Head of caudate nucleus (tissue), 42 donors: ENCODE data around the gene SERPINH1.

Experiments
- DNase-seq, 42 donors: peaks; one replicate each; pipeline versions ENCODE4 v3.0.0 to v3.0.0-alpha.2; 2020 to 2021; ENCODE audit warnings: mixed read lengths in 7 of 42
- intact Hi-C: fragments of 100-400 bp; cut with DNase I; formaldehyde crosslinking; loops from one replicate; pipeline ENCODE4 v1.15.0; 2022

The SERPINH1 gene

DNA sequence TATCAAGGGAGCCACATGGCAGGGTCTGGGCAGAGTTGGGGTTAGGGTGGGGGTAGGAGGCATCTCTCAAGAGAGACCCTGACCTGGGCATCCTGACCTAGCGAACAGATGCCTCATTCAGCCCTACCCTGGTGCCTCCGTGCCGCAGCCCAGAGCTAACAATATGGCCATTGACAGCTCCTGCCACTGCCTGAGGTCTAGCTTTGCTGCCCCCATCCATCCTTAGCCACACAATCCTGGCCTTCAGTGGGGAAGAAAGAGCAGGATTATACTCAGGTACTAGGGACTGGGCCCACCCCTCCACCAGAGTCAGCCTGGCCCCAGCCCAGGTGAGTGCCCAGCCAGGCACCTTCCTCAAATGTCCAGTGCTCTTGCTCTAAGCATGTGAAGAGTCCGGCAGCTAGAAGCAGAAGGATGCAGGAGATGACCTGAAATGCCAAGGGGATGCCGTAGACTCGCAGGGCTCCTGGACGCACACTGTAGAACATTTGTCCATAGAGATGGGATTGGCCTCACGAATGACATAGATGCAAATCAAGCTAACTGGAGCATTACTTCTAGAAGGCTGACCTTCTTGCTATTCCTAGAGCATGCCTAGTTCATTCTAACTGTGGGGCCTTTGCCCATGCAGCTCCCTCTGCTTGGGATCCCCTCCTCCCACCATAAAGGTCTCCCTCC lies 13.3 kb upstream of the SERPINH1 start:
- intact Hi-C loops = loop anchor here (5.0 kb wide), 1 partner anchor 34 kb away; no protein-coding TSS in a partner anchor
- DNase-seq = no peak

DNA sequence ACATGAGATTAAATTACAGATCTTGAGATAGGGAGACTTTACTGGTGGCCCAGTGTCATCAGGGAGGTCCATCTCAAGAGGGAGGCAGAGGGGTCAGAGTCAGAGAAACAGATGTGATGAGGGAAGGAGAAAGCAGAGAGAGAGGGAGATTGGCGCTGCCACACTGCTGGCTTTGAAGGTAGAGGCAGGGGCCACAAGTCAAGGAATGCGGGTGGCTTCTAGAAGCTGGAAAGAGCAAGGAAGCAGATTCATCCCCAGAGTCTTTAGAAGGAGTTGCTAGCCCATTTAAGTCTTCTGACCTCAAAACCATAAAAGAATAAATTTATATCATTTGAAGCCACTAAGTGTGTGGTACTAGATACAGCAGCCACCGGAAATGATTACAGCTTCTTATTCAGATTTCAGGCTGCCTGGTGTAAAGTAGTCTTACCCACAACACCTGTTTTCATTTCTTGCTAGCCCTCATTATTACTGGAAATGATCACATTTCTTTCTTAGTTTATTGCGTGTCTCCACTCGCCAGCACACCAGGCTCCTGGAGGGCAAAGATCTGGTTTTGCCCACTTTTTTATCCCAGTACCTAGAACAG lies 12.6 kb upstream of the SERPINH1 start:
- intact Hi-C loops = loop anchor here (5.0 kb wide), 1 partner anchor 33 kb away; no protein-coding TSS in a partner anchor

DNA sequence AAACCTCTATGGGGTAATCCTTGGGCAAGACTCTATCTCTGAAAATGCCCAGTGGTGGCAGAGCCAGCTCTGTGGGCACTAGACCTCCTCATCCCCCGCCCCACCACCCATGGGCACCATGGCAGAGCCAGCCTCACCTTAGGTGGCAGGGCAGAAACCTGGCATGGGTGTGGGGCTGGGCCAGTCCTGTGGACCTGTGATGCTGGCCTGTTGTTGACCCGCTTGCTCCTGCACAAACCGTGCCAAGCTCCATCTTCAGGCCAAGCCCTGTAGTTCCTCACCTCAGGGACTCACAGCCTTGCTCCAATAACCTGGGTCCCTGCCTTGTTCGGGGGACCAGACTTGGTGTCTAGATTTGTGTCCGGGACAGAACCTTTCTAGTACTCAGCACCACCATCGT lies 8.9 kb upstream of the SERPINH1 start:
- intact Hi-C loops = no loop called here
- DNase-seq = no peak

More for the DNA sequence above, 12.6 kb upstream of the SERPINH1 start:
- DNase-seq = no peak

DNA sequence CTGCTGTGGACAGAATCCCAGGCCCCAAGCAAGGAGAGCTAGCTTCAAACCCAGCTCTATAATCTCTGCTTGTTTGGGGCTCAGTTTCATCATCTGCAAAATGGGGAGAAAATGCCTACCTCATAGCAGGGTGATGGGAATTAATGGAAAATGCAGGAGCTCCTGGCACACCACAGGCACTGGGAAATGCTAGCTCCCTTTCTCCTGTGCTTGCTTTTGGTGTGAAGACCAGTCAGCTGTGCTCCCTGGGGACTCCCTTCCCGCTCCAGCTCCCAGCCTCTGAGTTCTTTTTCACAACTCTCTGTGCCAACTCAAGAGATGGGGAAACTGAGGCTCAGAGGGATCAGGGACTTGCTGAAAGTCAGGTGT lies 8.2 kb upstream of the SERPINH1 start:
- no peak for DNase-seq

DNA sequence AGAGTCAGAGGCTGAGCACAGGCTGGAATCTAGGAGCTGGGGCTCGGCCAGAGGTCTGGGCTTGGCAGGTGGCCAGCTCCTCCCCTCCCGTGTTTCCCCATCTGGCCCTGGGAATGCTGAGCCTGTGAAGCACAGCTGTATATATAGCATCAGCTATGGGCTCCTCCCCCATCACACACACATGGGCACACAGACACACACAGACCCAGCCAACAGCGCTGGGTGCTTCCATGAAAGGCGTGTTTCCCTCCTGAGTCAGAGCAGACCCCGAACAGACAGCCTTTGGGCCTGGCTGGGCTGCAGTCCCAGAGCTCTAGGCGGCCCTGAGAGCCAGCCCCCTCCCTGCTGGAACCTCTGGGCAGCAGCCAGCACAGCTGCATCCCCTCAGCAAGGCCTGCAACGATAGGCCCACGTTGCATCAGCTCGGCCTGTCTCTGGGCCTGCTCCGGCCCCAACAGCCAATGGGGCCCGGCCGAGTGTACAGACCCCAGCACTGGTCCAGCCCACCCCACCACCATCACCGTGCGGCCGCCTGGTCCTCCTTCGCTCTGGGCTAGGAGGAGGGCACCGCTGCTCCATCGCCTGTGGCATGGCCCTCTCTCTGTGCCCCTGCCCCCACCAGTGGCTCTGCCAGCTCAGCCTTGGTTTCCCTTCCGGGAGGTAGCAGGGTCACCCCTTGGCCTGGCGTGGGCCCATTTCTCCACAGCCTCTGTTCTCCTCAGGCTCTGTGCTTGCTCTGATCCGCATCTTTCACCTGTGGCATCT lies 7.6 kb upstream of the SERPINH1 start:
- intact Hi-C loops = no loop called here
- peak; percentile 86 to 98 (median 94) for DNase-seq

More for the DNA sequence above, 8.2 kb upstream of the SERPINH1 start:
- intact Hi-C loops = no loop called here

DNA sequence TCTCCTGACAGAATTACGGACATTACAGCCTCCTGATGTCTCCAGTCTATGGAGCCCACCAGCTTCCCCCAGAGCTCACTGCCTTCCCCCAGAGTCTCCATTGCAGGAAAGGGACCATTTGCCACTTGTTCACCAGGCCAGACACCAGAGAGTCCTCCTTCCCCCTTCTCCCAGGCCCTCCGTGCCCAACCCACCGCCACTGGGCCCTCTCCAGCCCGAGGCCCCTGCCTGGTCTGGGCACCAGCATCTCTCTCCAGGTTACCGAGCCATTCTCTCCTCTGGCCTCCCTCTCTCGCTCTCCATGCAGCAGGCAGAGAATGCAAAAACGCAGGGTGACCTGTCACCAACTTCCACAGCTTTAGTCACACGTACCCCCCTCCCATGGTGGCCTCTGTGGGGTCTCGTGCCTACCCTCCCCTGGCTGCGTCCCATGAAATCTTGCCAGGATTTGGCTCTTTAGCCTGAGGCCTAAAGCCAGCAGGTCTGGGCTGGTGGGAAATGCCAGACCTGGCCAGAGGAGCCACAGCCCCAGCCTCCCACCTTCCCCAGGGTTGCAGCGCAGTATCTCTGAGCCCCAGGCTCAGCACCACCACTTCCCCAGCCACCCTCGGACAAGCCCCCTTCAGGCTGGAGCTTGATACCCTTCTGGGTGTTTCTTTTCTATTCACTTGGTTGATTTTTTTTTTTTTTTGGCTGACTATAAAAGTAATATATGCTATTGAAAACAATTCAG lies 6.8 kb upstream of the SERPINH1 start:
- intact Hi-C loops = no loop called here
- peak in 2 of 42 donors; percentile 15 to 44 for DNase-seq

DNA sequence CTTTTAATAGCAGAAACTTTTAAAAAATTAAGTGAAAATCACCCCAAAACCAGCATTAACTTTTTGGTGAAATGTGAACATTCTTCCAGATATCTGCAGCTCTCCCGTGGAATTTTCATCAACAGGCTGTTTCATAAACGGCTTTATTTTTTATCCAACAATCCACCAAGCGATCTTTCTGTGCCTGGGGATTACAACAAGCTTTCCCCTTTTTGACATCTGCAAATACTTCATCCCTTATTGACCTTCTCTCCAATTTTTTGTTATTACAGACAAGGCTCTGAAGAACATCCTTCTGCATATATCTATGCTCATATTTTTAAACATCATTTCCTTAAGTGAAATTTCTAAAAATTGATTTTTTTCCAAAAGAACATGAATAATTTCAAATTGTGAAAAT lies 5.8 kb upstream of the SERPINH1 start:
- intact Hi-C loops = no loop called here
- DNase-seq = no peak

DNA sequence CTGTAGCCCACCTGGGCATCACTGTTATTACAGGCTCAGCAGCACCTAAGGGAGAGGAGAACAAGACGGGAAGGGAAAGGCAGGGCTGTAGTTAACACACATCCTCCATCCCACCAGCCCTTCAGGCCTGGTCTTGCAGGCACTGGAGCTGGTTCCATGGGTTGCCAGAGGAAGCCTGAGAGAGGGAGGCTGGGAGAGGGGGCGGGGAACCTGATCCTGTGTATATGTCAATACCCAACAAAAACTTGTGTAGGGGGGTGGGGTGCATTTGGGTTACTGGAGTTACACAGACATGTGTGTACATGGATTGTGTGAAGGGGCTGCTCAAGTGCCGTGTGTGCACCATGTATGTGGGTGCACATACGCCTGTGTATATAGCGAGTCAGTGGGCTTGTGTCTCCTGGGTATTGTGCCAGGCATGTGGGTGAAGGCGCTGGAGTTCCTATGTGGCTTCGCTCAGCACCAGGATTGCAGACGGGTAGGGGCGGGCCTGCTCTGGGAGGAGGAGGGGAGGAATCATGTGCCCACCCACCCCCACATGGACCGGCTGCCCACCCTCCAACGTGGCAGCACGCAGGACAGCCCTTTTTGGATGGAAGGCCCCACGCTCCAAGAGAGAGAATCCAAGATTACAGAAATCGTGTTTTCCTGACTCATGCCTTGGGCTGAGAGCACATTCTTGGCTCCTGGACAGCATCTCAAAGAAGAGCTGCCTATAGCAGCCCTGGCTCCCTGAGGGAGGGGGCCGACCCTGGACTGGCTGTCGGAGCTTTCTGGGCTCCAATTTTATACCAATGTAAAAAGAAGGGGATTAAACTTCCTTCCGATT lies 4.2 kb upstream of the SERPINH1 start:
- intact Hi-C loops = no loop called here
- DNase-seq = no peak

DNA sequence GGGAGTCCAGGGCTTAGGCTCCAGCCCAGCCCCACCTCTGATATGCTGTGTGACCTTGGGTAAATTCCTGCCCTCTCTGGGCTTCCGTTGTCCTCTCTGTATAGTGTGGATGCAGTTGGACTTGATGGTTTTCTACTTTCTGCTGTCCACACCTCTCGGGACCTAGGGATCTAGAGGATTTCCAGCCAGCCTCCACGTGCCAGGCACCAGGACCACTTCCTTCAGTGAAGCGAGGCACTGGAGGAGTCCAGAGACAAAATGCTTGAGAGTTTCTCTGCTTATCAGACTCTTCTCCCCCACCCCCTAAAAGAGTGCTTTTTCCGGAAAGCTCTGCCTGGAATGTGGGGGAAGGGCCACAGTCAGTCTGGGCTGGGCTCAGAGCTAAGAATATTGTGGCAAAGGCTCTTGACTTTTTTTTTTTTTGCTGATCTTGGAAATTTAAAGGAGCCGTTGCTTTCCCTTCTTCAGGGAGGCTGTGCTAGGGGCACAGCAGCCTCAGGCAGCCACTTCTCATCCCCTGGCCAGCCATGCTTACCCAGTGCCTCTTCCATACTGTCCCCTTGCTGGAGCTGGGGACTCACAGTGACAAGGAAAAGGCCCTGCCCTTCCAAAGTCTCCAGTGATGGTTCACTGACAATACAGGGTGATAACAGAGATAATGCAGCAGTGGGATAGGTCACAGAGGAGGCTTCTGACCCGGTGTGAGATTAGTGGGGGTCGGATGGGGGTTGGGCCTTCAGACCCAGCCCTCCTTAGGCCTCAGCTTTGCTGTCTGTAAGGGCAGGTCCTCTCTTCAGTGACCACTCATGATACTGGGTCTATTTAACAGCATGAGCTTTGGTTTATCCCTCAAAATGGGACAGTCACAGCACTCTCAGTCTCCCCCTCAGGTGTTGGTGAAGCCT lies 2.9 kb upstream of the SERPINH1 start:
- DNase-seq = no peak
- intact Hi-C loops = no loop called here

DNA sequence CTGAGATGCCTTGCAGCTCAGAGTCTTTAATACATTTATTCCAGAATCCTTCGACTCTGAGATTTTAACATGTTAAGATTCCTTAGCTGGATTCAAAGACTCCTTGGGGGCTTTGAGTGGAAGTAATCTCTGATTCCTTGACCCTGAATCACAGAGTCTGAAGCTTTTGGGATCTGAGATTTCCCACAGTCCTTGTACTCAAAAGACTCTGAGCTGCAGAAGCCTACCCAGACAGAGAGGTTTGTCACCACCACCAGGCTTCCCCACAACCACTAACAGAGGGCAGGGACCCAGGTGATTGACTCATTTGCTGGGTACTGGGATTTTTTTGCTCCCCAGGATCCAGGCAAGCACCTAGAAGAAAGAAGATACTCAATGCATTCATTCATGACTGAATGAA lies 1.4 kb upstream of the SERPINH1 start:
- intact Hi-C loops = no loop called here
- DNase-seq = no peak

DNA sequence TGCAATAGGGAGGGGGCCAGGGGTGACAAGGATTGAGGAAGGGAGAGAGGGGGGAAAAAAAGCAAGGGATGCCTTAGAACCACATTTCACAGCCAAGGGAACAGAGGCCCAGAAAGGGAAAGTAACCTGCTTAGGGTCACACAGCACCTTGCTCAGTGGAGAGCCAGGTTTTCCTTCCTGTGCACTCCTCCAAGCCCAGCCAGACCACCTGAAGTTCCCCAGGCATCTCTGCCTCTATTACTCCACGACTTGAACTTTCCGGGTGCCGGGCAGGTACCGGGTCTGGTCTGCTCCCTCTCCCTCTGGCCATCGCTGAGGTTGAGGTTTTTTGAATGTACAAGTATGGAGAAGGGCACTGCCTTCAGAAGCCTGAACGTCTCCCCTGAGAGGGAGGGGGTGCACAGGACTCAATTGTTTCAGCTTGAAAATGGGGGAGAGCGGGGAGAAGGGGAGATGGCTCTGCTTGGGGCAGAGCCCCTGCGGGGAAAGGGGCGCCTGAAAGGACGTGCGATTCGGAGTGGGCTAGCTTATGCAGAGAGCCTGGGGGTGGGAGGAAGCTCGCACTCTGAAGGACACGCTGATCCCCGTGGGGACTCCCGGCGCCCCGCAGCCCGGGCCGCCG lies 516 bp upstream of the SERPINH1 start:
- intact Hi-C loops = no loop called here
- no peak for DNase-seq

DNA sequence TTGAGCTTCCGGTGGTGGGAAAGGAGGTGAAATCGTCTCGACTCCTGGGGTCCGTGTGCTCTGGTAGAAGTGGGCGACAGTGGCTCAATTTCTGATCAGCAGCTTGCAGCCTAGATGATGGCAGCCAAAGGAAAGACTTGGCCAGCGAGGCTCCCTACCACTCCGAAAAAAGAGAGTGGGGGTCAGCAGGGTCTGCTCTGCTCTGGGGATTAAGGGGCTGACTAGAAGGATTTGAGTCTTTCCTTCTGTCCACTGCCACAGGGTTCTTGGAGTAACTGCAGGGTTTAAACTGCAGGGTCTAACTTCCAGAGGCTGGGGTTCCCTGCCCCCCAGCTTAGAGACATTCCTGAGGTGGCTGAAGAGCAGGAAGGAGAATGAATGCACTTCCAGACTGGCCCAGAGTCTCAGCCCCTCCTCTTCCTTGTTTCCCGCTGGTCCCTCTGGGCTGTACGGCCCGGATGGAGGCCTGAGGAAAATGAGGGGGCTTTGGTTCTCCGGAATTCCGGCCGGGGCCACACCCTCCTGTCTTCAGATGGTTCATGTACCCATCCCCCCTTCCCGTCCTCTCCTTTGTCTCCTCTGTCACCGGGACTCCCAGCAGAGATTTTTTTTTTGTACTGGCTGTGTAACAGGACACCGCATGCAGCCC lies 907 bp downstream of the SERPINH1 start:
- DNase-seq = no peak
- intact Hi-C loops = no loop called here

DNA sequence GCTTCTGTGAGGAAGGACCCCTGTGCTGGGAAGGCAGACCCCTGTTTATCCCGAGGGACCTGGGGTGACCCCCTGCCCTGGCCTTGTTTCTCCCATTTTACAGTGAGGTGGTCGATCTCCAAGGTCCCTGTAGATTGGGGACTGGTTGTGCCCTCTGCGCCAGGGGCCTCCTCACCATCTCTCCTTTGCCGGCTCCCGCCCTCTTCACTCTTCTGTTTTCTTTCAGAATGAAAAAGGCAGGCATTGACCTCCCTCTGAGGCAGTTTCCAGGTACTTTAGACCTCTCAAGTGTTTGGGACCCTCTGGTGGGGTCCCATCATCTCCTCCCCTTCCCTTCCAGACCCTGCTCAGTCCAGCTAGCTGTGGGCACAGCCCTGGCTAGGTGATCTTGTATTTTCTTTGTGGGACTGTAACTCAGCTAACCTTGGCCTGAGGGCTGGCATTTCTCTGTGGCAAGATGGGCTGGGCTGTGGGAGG lies 1.5 kb downstream of the SERPINH1 start:
- intact Hi-C loops = no loop called here
- no peak for DNase-seq

DNA sequence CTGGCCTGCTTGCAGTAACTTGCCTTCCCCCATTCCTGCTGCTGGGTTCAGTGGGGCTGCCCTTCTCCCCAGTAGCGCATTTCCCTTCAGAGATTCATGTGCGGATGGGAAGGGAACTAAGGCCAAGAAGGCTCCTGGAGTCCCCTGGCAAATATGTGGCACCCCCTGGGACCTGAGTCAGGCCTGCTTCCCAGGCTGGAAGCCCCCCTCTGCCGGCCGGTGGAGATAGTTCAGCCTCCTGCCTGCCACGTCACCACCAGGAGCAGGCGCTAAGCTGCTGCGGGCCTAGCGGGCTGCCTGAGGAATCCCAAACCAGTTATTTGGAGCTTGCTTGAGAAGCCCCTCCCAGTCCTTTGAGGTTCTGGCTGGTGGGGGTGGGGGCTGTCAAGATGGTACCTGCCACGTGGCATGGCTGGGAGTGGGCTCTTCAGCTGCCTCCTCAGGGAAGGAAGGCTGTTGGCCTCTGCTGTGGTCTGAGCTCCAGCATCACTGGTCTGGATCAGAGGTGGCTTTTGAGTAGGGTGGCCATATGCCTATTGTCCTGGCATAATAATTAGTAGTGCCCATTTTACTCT lies 2.0 kb downstream of the SERPINH1 start:
- intact Hi-C loops = no loop called here
- peak in 2 of 42 donors; percentile 27 to 61 for DNase-seq

DNA sequence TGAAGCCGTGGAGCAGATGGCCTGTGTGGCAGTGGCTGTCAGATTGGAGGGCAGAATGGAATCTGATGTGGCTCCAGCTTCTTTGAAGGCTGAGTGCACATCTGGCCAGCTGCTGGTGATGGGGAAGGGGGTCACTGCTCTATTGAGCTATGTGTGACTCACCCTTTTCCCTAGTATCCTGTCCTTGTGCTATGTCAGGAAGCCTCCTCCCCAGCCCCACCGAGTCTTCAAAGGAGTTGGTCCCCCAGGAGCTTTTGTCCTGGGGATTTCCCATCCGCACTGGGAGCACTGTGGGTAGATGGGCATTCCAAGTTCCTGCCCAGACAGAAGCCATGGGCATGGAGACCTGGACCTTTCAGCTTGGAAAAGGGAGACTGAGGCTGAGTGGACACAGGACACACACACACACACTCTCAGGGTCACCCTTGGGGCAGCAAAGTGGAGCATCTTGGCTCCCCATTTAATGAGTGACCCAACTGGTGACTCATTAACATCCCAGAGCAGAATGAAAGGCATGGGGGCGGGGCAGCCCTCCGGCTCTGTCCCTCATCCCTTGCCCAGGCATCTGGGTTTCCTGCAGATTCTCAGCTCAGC lies 3.3 kb downstream of the SERPINH1 start:
- peak in 4 of 42 donors; percentile 35 to 70 (median 58) for DNase-seq
- intact Hi-C loops = no loop called here
